Renal pelvis (tissue), 4 donors: Measurements from ENCODE around the gene CTRB2. TPM values are rescaled to one million over a fixed set of nuclear protein-coding genes. Genes with fewer than 3 reads are reported as not detected.
"Not testable (repeated sequence)": the region's sequence is repeated elsewhere in the genome, so short reads cannot be mapped to it uniquely, and the experiment has no call there.

Experiments used
- DNase-seq: peaks from one replicate; pipeline ENCODE4 v3.0.0-alpha.2; 2013
- polyA plus RNA-seq, 3 donors: library from polyadenylated mRNA; unstranded; fragments of 120-200 nt; gene quantifications; one replicate each; pipeline ENCODE4 v1.2.1, GENCODE V29; 2013; ENCODE audit not compliant: insufficient read length in 3 of 3

The CTRB2 gene
- polyA plus RNA-seq, 3 donors: 0.07 to 0.10 TPM; not detected in 1

- no peak for DNase-seq
Observed at GRCh38 chr16:75227361-75228142, 20.6 kb upstream of the CTRB2 start.

- DNase-seq: no peak
Observed at GRCh38 chr16:75226550-75227360, 19.8 kb upstream of the CTRB2 start.

GRCh38 chr16:75225678-75226515 is 18.9 kb upstream of the CTRB2 start:
- DNase-seq: no peak

- DNase-seq: no peak
Observed at GRCh38 chr16:75225092-75225491, 18.1 kb upstream of the CTRB2 start.

DNA sequence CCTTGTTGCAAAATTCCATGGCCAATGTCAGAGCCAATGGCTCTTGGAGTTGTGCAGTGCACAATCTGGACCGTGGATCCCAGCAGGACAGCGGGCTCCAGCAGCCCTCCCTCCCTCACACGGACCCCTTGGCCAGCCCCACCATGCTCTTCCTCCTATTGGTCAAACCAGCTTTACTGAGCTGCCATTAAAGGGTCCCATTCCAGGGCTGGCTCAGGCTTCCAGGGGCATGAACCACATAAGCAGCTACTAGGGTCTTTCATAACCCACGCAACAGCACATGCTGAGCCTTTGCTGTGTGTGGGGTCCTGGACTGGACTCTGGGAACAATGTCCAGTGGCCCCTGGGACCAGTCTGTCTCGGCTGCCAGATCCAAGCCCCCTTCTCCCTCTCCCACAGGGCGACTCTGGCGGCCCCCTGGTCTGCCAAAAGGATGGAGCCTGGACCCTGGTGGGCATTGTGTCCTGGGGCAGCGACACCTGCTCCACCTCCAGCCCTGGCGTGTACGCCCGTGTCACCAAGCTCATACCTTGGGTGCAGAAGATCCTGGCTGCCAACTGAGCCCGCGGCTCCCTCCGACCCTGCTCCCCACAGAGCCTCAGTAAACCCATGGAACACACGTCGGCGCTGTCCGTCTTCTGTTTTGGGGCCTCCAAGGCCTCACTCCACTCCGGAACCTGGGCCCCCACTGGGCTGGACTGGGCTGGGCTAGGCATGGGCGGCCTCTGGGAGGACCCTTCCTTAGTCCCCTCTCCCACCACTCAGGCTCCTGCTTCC is 17.5 kb upstream of the CTRB2 start:
- DNase-seq: no peak

DNA sequence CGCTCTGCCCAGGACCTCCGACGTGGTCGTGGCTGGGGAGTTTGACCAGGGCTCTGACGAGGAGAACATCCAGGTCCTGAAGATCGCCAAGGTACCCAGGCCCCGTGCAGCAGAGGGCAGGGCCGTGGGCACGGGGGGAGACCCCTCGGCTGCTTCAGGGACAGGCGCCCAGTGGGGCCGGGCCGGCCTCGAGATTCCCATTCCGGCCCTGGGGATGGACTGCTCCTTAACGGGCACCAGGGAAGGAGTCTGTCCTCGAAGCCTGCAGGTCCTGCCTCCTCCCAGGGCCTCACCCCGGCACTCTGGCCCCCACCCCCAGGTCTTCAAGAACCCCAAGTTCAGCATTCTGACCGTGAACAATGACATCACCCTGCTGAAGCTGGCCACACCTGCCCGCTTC is 16.2 kb upstream of the CTRB2 start:
- not testable (repeated sequence) for DNase-seq

GRCh38 chr16:75222271-75222783 is 15.4 kb upstream of the CTRB2 start:
- no peak for DNase-seq

GRCh38 chr16:75219838-75220237 is 12.9 kb upstream of the CTRB2 start:
- no peak for DNase-seq

GRCh38 chr16:75219088-75219487 is 12.1 kb upstream of the CTRB2 start:
- no peak for DNase-seq

- no peak for DNase-seq
Observed at GRCh38 chr16:75218256-75219076, 11.5 kb upstream of the CTRB2 start, which contains the start of gene CTRB1. CTRB1 (plus strand) TSS chr16:75218988; CDS start chr16:75219008, 20 bp downstream.

DNA sequence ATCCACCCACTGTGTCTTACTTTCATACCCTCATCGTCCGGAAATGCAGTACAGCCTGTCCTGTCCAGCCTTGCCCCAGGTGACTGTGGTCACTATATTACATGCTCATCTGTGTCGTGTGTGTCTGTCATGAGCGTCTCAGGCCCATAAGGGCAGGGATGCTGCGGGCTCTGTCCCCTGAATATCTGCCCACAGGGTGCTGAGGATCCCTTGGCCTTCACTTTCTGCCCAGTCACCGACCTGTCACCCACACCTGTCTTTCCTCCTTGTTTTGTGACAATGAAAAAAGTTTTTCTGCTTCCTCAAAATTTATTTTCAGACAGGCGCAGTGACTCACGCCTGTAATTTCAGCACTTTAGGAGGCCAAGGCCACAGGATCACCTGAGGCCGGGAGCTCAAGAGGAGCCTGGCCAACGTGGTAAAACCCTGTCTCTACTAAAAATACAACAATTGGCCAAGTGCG is 10.5 kb upstream of the CTRB2 start:
- DNase-seq: no peak

DNA sequence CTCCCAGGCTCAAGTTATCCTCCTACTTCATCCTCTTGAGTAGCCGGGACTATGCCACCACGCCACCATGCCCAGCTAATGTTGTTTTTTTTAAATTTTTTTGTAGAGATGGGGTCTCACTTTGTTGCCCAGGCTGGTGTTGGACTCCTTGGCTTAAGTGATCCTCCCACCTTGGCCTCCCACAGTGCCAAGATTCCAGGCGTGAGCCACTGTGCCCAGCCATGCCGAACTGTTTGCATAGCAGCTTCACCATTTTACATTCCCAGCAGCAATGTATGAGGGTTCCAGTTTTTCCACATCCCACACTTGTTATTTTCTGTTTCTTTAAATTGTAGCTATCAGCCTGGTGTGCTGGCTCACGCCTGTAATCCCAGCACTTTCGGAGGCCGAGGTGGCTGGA is 9.6 kb upstream of the CTRB2 start:
- no peak for DNase-seq

GRCh38 chr16:75216127-75216526 is 9.2 kb upstream of the CTRB2 start:
- DNase-seq: no peak

DNA sequence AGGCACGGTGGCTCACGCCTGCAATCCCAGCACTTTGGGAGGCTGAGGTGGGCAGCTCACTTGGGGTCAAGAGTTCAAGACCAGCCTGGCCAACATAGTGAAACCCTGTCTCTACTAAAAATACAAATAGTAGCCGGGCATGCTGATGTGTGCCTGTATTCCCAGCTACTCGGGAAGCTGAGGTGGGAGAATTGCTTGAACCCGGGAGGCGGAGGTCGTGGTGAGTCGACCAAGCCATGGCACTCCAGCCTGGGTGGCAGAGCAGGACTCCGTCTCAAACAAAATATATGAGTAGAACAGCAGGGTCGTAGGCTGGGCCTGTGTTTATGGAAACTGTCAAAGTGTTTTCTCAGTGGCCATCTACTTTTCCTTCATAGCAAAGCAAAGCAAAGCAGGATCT is 4.3 kb upstream of the CTRB2 start:
- DNase-seq: not testable (repeated sequence)

GRCh38 chr16:75209944-75210343 is 3.0 kb upstream of the CTRB2 start:
- no peak for DNase-seq

- not testable (repeated sequence) for DNase-seq
Observed at GRCh38 chr16:75209514-75209913, 2.6 kb upstream of the CTRB2 start.

DNA sequence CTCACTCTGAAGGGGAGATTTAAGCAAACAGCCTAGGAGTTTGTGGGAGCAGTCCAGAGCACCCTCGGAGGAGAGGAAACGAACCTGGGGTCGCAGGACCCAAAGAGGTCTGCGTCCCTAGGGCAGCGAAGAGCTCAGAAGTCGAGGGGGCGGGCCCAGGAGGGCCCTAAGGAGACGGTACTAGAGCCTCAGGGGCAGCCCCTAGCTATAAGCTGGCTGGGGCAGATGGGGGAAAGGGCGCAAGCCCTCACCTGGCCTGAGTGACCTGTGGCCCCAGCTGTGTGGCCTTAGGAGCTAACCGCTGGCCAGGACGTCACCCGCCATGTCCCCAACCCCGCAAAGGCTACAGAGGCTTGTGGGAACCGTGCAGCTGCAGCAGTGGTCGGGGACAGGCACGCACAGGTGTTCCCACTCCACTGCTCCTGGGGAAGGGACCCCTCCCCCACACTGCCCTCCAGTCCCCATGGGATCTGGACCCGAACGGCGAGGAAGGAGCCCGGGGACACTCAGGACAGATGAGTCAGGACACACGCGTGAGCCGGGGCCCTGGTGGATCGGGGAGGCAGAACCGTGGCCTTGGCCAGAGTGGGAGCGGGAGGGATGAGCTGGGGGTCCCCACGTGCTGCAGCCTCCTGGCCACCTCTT is 2.0 kb upstream of the CTRB2 start:
- DNase-seq: no peak

GRCh38 chr16:75208242-75208825 is 1.4 kb upstream of the CTRB2 start:
- no peak for DNase-seq

GRCh38 chr16:75207831-75208230 is 870 bp upstream of the CTRB2 start:
- no peak for DNase-seq
